GM18526 (cell line): ENCODE results near the gene SLC2A1.

ENCODE experiments used
- POLR2A ChIP-seq: IDR thresholded peaks from 3 replicates; pipeline ENCODE4 v1.6.1; 2011; ENCODE audit not compliant: insufficient read length; ENCODE audit errors: extremely low read depth

The SLC2A1 gene

GRCh38 chr1:42955311-42956063 is 3.2 kb downstream of the SLC2A1 start:
- no peak for TF ChIP-seq POLR2A

GRCh38 chr1:42953182-42954180 is 5.2 kb downstream of the SLC2A1 start:
- TF ChIP-seq POLR2A: no peak

GRCh38 chr1:42952303-42953001 is 6.2 kb downstream of the SLC2A1 start:
- no peak for TF ChIP-seq POLR2A

GRCh38 chr1:42951588-42951987 is 7.1 kb downstream of the SLC2A1 start:
- no peak for TF ChIP-seq POLR2A

GRCh38 chr1:42950116-42950481 is 8.6 kb downstream of the SLC2A1 start:
- no peak for TF ChIP-seq POLR2A

- no peak for TF ChIP-seq POLR2A
Observed at GRCh38 chr1:42949312-42950115, 9.2 kb downstream of the SLC2A1 start.

GRCh38 chr1:42947965-42948732 is 10.5 kb downstream of the SLC2A1 start:
- TF ChIP-seq POLR2A: no peak

- TF ChIP-seq POLR2A: no peak
Observed at GRCh38 chr1:42947117-42947516, 11.6 kb downstream of the SLC2A1 start.

- TF ChIP-seq POLR2A: no peak
Observed at GRCh38 chr1:42946120-42946898, 12.4 kb downstream of the SLC2A1 start.

- TF ChIP-seq POLR2A: no peak
Observed at GRCh38 chr1:42945164-42945563, 13.5 kb downstream of the SLC2A1 start.

- TF ChIP-seq POLR2A: no peak
Observed at GRCh38 chr1:42944246-42944928, 14.3 kb downstream of the SLC2A1 start.

- no peak for TF ChIP-seq POLR2A
Observed at GRCh38 chr1:42943728-42944127, 14.9 kb downstream of the SLC2A1 start.

GRCh38 chr1:42943166-42943565 is 15.5 kb downstream of the SLC2A1 start:
- no peak for TF ChIP-seq POLR2A
